Measurements from ENCODE around the gene CAPZB.

The CAPZB gene

DNA sequence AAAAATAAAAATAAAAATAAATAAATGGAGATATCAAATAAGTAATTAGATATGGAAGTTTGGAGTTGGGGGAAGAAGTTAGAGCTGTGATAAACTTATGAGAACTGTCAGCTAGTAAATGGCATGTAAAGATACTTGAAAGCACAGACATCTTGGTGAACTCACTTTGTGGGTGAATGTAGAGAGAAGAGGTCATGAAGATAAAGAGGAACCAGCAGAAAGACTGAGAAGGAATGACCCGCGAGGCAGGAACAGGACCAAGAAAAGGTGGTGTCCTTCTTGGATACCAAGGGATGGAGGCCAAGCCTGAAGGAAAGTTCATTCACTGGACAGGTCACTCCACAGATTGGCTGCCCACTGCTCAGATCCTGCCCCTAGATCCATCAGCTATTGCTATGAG, 4.7 kb upstream of the CAPZB start:
- H3K9me3 ChIP-seq (replicated peaks in 1 of 11): no peaks in the 10 kb centered on the region
- TF ChIP-seq Cebpa-rat (IDR thresholded peaks at IDR 0.05): no peak
- H3K36me3 ChIP-seq: no peaks in the 10 kb centered on the region
- no peaks in the 10 kb centered on the region for H3K27me3 ChIP-seq
- peaks cover 0 to 1% (median 0%) of the 10 kb centered on the region in 11 experiments; a peak in 7 of 22 replicates for H4K20me1 ChIP-seq
- no peak overlapping the region for H3K9ac ChIP-seq
- no peak overlapping the region for H3K4me2 ChIP-seq
- H3K4me3 ChIP-seq: no peak overlapping the region
- H3K4me1 ChIP-seq: peaks cover 17 to 36% (median 27%) of the 10 kb centered on the region in 10 experiments
- H3K27ac ChIP-seq: no peak overlapping the region

DNA sequence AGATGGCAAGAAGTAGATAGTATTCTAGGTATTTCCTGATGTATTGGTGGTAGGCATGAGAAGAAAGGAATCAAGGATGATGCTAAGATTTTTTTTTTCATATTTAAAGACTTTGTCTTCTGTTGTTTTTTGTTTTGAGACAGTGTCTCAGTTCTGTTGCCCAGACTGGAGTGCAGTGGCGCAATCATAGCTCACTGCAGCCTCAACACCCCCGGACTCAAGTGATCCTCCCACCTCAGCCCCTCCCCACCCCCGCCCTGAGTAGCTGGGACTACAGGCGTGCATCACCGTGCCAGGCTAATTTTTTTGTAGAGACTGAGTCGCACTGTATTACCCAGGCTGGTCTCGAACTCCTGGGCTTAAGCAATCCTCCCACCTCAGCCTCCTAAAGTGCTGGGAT, 2.8 kb upstream of the CAPZB start:
- peaks cover 14 to 20% (median 18%) of the 10 kb centered on the region in 11 experiments for H4K20me1 ChIP-seq
- H3K9ac ChIP-seq: peak overlapping the region in 3 of 11 experiments; percentile 4 to 26 (median 19); a peak in 2 of 22 replicates
- peak overlapping the region in 3 of 11 experiments; percentile 17 to 39 (median 25); a peak in 3 of 22 replicates for H3K27ac ChIP-seq
- H3K27me3 ChIP-seq: no peaks in the 10 kb centered on the region
- H3K4me1 ChIP-seq: peaks cover 31 to 41% (median 39%) of the 10 kb centered on the region in 10 experiments
- no peak for TF ChIP-seq Cebpa-rat (IDR thresholded peaks at IDR 0.05)
- no peaks in the 10 kb centered on the region for H3K9me3 ChIP-seq (replicated peaks in 1 of 11)
- H3K4me3 ChIP-seq: no peak overlapping the region
- H3K36me3 ChIP-seq: peaks cover 0 to 12% (median 9%) of the 10 kb centered on the region in 11 experiments; a peak in 18 of 22 replicates
- peak overlapping the region; percentile 2 to 95 (median 86); a peak in 15 of 22 replicates for H3K4me2 ChIP-seq

DNA sequence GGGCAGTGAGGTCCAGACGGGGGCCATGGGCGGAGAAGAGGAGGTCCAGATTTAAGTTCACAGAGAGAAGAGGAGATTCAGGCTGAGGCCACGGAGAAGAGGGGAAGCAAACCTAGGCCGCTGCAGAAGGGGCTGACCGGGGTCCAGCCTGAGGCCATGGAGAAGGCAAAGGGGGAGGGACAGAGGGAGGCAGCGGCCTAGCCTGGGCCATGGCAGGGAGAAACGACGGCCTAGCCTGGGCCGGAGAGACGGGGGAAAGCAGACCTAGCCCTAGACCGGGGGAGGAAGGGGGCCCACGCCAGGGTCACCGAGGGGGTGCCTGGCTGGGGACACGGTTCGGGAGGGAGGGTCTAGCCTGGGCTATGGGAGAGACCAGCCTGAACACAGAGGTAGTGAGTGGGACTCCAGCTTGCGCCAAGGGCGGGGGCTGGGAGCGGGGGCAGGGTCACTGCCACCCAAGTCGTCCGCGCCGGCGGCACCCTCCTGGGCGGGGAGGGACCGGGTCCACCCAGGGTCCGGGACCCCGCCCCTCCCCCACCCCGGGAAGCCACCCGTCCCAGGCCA, 459 bp downstream of the CAPZB start:
- peaks cover 47 to 53% (median 51%) of the 10 kb centered on the region in 11 experiments for H4K20me1 ChIP-seq
- peak overlapping the region; percentile 98 to 100 (median 99) for H3K4me2 ChIP-seq
- no peak for TF ChIP-seq Cebpa-rat (IDR thresholded peaks at IDR 0.05)
- no peaks in the 10 kb centered on the region for H3K27me3 ChIP-seq
- H3K4me1 ChIP-seq: peaks cover 63 to 74% (median 70%) of the 10 kb centered on the region in 10 experiments
- no peaks in the 10 kb centered on the region for H3K9me3 ChIP-seq (replicated peaks in 1 of 11)
- peak overlapping the region; percentile 84 to 96 (median 91) for H3K27ac ChIP-seq
- peak overlapping the region; percentile 78 to 99 (median 93) for H3K4me3 ChIP-seq
- H3K36me3 ChIP-seq: peaks cover 5 to 44% (median 38%) of the 10 kb centered on the region in 11 experiments; a peak in 18 of 22 replicates
- H3K9ac ChIP-seq: peak overlapping the region; percentile 90 to 99 (median 95)

DNA sequence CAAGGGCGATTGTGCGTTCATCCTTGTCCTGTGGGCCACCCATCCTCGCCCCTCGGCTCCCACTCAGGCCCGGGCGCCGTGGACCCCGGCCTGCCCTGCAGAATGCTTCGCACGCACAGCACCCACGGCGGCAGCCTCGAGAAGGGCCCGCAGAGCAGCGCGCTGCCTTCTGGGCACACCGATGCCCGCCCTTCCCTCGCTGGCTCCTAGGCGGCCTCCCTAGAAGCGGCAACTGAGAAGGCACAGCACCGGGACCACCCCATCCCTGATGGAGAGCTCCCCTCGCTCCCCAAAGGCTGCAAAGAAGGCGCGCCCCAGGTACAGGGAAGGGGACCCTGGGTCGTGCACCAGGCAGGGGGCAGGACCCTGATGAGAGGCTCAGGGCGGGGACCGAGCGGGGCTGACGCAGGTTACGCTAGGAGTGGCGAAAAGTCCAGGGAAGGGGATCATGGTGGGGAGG, 971 bp downstream of the CAPZB start:
- peak overlapping the region; percentile 90 to 99 (median 95) for H3K9ac ChIP-seq
- H4K20me1 ChIP-seq: peaks cover 52 to 58% (median 56%) of the 10 kb centered on the region in 11 experiments
- peaks cover 5 to 49% (median 39%) of the 10 kb centered on the region in 11 experiments; a peak in 18 of 22 replicates for H3K36me3 ChIP-seq
- peak overlapping the region; percentile 98 to 100 (median 99) for H3K4me2 ChIP-seq
- H3K27me3 ChIP-seq: no peaks in the 10 kb centered on the region
- TF ChIP-seq Cebpa-rat (IDR thresholded peaks at IDR 0.05): no peak
- no peaks in the 10 kb centered on the region for H3K9me3 ChIP-seq (replicated peaks in 1 of 11)
- H3K4me1 ChIP-seq: peaks cover 69 to 79% (median 75%) of the 10 kb centered on the region in 10 experiments
- H3K4me3 ChIP-seq: peak overlapping the region; percentile 78 to 99 (median 93)
- peak overlapping the region; percentile 84 to 96 (median 91) for H3K27ac ChIP-seq

DNA sequence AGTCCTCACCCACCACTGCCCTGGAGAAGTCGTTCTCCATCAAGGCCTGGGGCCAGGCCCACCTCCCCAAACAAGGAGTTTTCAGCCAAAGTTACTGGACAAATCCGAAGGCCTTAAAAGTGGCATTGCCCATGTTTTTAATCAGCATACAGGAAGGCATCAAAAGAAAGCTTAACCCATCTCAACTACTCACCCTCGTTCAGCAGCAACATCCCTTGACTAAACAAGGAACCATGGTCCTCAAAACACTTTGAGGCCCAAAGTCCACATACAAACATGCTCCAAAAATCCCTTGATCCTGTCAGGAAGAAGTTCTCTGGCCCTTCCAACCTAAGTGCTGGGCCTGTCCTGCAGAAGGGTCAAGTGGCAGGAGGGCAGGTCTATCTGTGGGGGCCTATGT, 1.6 kb downstream of the CAPZB start:
- Histone ChIP-seq H3K4me1 (peaks cover 75 to 86% (median 81%) of the 10 kb centered on the region in 10 experiments), H3K9ac (peak overlapping the region; percentile 90 to 99 (median 95)), H3K27me3 (no peaks in the 10 kb centered on the region), H3K27ac (peak overlapping the region in 9 of 11 experiments; percentile 84 to 96 (median 91); a peak in 9 of 22 replicates), H4K20me1 (peaks cover 59 to 64% (median 63%) of the 10 kb centered on the region in 11 experiments), H3K4me3 (peak overlapping the region; percentile 78 to 99 (median 93)), H3K36me3 (peaks cover 11 to 56% (median 45%) of the 10 kb centered on the region in 11 experiments; a peak in 19 of 22 replicates), H3K9me3 (replicated peaks in 1 of 11) (no peaks in the 10 kb centered on the region), H3K4me2 (peak overlapping the region; percentile 98 to 100 (median 99))
- TF ChIP-seq Cebpa-rat (IDR thresholded peaks at IDR 0.05): no peak

DNA sequence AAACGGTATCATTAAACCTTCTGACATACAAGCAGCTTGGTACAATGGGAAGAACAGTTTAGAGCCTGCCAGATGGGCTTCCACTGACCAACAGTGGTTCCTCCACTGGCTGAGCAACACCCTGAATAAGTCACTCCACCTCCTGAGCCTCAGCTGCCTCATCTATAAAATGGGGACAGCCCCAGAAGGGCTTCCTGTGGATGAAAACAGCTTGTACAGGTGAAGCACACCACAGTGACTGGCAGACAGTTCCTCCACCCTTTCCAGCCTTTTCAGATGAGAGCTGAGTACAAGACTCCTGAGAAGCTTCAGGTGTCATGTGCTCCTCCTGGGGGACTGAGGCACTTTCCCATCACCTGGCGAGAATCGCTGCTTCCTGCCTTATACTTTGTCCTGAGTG, 2.1 kb downstream of the CAPZB start:
- peaks cover 63 to 69% (median 67%) of the 10 kb centered on the region in 11 experiments for H4K20me1 ChIP-seq
- no peaks in the 10 kb centered on the region for H3K27me3 ChIP-seq
- H3K9ac ChIP-seq: peak overlapping the region; percentile 90 to 99 (median 95); a peak in 21 of 22 replicates
- H3K9me3 ChIP-seq (replicated peaks in 1 of 11): no peaks in the 10 kb centered on the region
- peaks cover 79 to 86% (median 83%) of the 10 kb centered on the region in 10 experiments for H3K4me1 ChIP-seq
- peaks cover 13 to 59% (median 46%) of the 10 kb centered on the region in 11 experiments; a peak in 19 of 22 replicates for H3K36me3 ChIP-seq
- TF ChIP-seq Cebpa-rat (IDR thresholded peaks at IDR 0.05): no peak
- peak overlapping the region; percentile 98 to 100 (median 99) for H3K4me2 ChIP-seq
- H3K27ac ChIP-seq: peak overlapping the region in 2 of 11 experiments; percentile 91 to 93; a peak in 2 of 22 replicates
- peak overlapping the region; percentile 78 to 99 (median 93); a peak in 18 of 20 replicates for H3K4me3 ChIP-seq

DNA sequence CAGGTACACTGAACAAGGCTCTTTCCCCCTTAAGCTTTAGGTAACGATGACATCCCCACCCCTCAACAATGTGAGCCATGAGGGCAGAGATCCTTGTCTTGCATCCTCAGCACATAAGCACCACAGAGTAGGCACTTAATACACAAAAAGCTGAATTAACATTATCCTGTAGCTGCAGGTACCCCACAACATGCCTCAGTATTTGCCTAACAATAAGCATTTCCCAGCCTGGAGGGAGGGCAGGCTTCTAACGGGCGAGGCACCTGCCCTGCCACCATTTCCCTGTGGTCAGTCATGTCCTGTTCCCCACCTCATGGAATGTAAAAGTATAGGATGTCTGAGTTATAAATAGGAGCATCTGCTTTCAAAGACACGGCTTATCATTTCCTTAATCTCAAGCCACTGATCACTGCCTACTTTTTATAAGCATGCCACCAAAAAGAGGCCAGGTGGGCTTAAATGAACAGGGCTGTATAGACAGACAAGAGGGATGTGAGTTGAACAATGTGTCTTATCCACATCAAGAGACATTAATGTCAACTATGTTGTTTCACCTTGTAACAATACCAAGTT, 3.4 kb downstream of the CAPZB start:
- H3K9ac ChIP-seq: peak overlapping the region in 4 of 11 experiments; percentile 1 to 95 (median 26); a peak in 3 of 22 replicates
- no peak for TF ChIP-seq Cebpa-rat (IDR thresholded peaks at IDR 0.05)
- peaks cover 13 to 59% (median 46%) of the 10 kb centered on the region in 11 experiments; a peak in 19 of 22 replicates for H3K36me3 ChIP-seq
- peaks cover 77 to 82% (median 81%) of the 10 kb centered on the region in 11 experiments for H4K20me1 ChIP-seq
- no peak overlapping the region for H3K27ac ChIP-seq
- H3K4me2 ChIP-seq: peak overlapping the region; percentile 98 to 100 (median 99)
- H3K9me3 ChIP-seq (replicated peaks in 1 of 11): no peaks in the 10 kb centered on the region
- peaks cover 79 to 86% (median 84%) of the 10 kb centered on the region in 10 experiments for H3K4me1 ChIP-seq
- no peaks in the 10 kb centered on the region for H3K27me3 ChIP-seq
- H3K4me3 ChIP-seq: peak overlapping the region in 1 of 10 experiments; percentile 90; a peak in 1 of 20 replicates

DNA sequence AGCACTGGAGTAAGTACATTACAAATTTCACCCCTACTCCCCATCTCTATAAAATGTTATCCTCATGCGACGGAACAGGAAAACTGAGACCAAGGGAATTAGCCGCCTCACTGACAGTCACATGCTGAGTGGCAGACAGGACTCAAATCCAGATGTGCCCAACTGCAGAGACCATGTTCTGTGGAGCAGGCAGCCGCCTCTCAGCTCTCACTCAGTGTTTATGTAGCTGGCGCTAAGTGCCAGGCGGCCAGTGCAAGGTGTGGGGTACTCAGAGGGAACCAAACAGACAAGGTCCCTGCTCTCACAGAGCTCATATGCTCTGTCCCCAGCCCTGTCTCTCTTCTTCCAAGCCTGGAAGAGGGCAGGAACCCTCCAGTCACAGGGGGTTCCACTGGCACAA, 5.1 kb downstream of the CAPZB start:
- no peak overlapping the region for H3K4me3 ChIP-seq
- no peak for TF ChIP-seq Cebpa-rat (IDR thresholded peaks at IDR 0.05)

More for the DNA sequence above, 5.1 kb downstream of the CAPZB start:
- Histone ChIP-seq H4K20me1 (peaks cover 93 to 98% (median 97%) of the 10 kb centered on the region in 11 experiments), H3K27me3 (no peaks in the 10 kb centered on the region), H3K27ac (peak overlapping the region in 1 of 11 experiments; percentile 5; a peak in 1 of 22 replicates), H3K9ac (peak overlapping the region in 6 of 11 experiments; percentile 10 to 95 (median 26); a peak in 8 of 22 replicates), H3K4me2 (peak overlapping the region; percentile 75 to 100 (median 98); a peak in 20 of 22 replicates), H3K36me3 (peaks cover 20 to 72% (median 55%) of the 10 kb centered on the region in 11 experiments; a peak in 20 of 22 replicates), H3K4me1 (peaks cover 87 to 92% (median 90%) of the 10 kb centered on the region in 10 experiments), H3K9me3 (replicated peaks in 1 of 11) (no peaks in the 10 kb centered on the region)
